HT-29 (cell line): Measurements from ENCODE around the gene ATP2B2. TPM values are rescaled to one million over a fixed set of nuclear protein-coding genes. Genes with fewer than 3 reads are reported as not detected.

Experiments used
- DNase-seq: peaks from one replicate; pipeline ENCODE4 v3.0.0-alpha.2; 2015; ENCODE audit warnings: low spot score
- total RNA-seq: library from RNA; depleted of rRNA; stranded (reverse); fragments of >200 nt; shearing (Covaris generic); gene quantifications from 2 replicates; pipeline ENCODE4 v1.2.3, GENCODE V29; 2014

Gene ATP2B2
- total RNA-seq, 1 experiment from 2014 or later = not detected

- no peak for DNase-seq
These were observed 24.9 kb upstream of the ATP2B2 start for GRCh38 chr3:10530241-10530640.

- no peak for DNase-seq
These were observed 24.4 kb upstream of the ATP2B2 start for GRCh38 chr3:10529809-10530208.

- DNase-seq = no peak
These were observed 22.7 kb upstream of the ATP2B2 start for GRCh38 chr3:10528046-10528445.

- DNase-seq = no peak
These were observed 22.1 kb upstream of the ATP2B2 start for GRCh38 chr3:10527295-10528001.

GRCh38 chr3:10526366-10526765 is 21.0 kb upstream of the ATP2B2 start:
- no peak for DNase-seq

- no peak for DNase-seq
These were observed 19.5 kb upstream of the ATP2B2 start for GRCh38 chr3:10524799-10525301.

- DNase-seq = no peak
These were observed 18.9 kb upstream of the ATP2B2 start for GRCh38 chr3:10524270-10524669.

- DNase-seq = no peak
These were observed 18.2 kb upstream of the ATP2B2 start for GRCh38 chr3:10523561-10523960.

GRCh38 chr3:10522646-10523303 is 17.4 kb upstream of the ATP2B2 start:
- no peak for DNase-seq

GRCh38 chr3:10521772-10522441 is 16.5 kb upstream of the ATP2B2 start:
- no peak for DNase-seq

GRCh38 chr3:10520072-10520471 is 14.7 kb upstream of the ATP2B2 start:
- DNase-seq = no peak

- no peak for DNase-seq
These were observed 13.8 kb upstream of the ATP2B2 start for GRCh38 chr3:10519236-10519635.

GRCh38 chr3:10518506-10519150 is 13.2 kb upstream of the ATP2B2 start:
- DNase-seq = no peak

- no peak for DNase-seq
These were observed 12.2 kb upstream of the ATP2B2 start for GRCh38 chr3:10517627-10518026.

GRCh38 chr3:10516544-10517452 is 11.4 kb upstream of the ATP2B2 start:
- DNase-seq = no peak

GRCh38 chr3:10515884-10516495 is 10.6 kb upstream of the ATP2B2 start:
- no peak for DNase-seq

- DNase-seq = no peak
These were observed 10.0 kb upstream of the ATP2B2 start for GRCh38 chr3:10515396-10515795.

GRCh38 chr3:10514407-10515069 is 9.2 kb upstream of the ATP2B2 start:
- no peak for DNase-seq

- no peak for DNase-seq
These were observed 7.9 kb upstream of the ATP2B2 start for GRCh38 chr3:10513306-10513705.

GRCh38 chr3:10512687-10513086 is 7.3 kb upstream of the ATP2B2 start:
- DNase-seq = no peak
